ENCODE measurements around the gene TTC39A.

- TF ChIP-seq ZNF274 (IDR thresholded peaks at IDR 0.05; ENCODE audit: low read depth, low read length) = no peak
- no peak for TF ChIP-seq POLR2A (IDR thresholded peaks at IDR 0.05; ENCODE audit: borderline replicate concordance, extremely low read depth, insufficient read depth, insufficient read length)
- TF ChIP-seq POLR2AphosphoS5 (IDR thresholded peaks at IDR 0.05; ENCODE audit: low read depth, low read length) = no peak
- no peak for TF ChIP-seq CTCF (IDR thresholded peaks at IDR 0.05 in 2 of 3, conservative IDR thresholded peaks at IDR 0.05 in 1 of 3; ENCODE audit: borderline replicate concordance in 1 of 3, insufficient read depth in 1 of 3, low read depth in 2 of 3, low read length in 2 of 3)
- TF ChIP-seq CBX3 (IDR thresholded peaks at IDR 0.05; ENCODE audit: low read depth) = no peak
- TF ChIP-seq EGR1 (IDR thresholded peaks at IDR 0.05; ENCODE audit: low read depth) = no peak
- no peak for TF ChIP-seq MAX (IDR thresholded peaks at IDR 0.05)
- no peak for TF ChIP-seq REST (IDR thresholded peaks at IDR 0.05; ENCODE audit: low read depth)
Observed at GRCh38 chr1:51282605-51283004, 47.8 kb downstream of the TTC39A start.
